Gastrocnemius medialis (tissue), 4 donors: ENCODE measurements around the gene NOD1. TPM values are rescaled to one million over a fixed set of nuclear protein-coding genes. Genes with fewer than 3 reads are reported as not detected.

Experiments
- ATAC-seq, 2 donors: fragments of 150-250 bp; one replicate each; pipeline ENCODE4 v1.9.1; 2016
- DNase-seq, 2 donors: peaks; one replicate each; pipeline ENCODE4 v3.0.0-alpha.2; 2019
- H3K27ac ChIP-seq, 4 donors: fragments of 200-600 bp; sonication (generic); 1 replicate in 1 of 4; 2 replicates in 3 of 4; pipeline ENCODE4 v1.5.1; 2016 to 2018; ENCODE audit warnings: mild to moderate bottlenecking in 2 of 4, moderate library complexity in 1 of 4
- H3K27me3 ChIP-seq, 3 donors: fragments of 200-600 bp; sonication (generic) in 2 of 3; 1 replicate in 1 of 3; 2 replicates in 2 of 3; pipeline versions ENCODE4 v1.5.1 to v1.6.0; 2016 to 2019; ENCODE audit warnings: mild to moderate bottlenecking in 1 of 3, moderate library complexity in 1 of 3
- H3K36me3 ChIP-seq, 2 donors: fragments of 200-600 bp; sonication (generic) in 1 of 2; one replicate each; pipeline ENCODE4 v1.5.1; 2017 to 2018
- H3K4me1 ChIP-seq, 2 donors: fragments of 200-600 bp; sonication (generic) in 1 of 2; one replicate each; pipeline ENCODE4 v1.5.1; 2016 to 2017; ENCODE audit warnings: mild to moderate bottlenecking in 2 of 2
- H3K4me3 ChIP-seq, 4 donors: fragments of 200-600 bp; sonication (generic) in 3 of 4; 1 replicate in 1 of 4; 2 replicates in 3 of 4; pipeline ENCODE4 v1.5.1; 2016 to 2019; ENCODE audit warnings: mild to moderate bottlenecking in 2 of 4
- H3K9me3 ChIP-seq, 3 donors: fragments of 200-600 bp; sonication (generic) in 2 of 3; 1 replicate in 1 of 3; 2 replicates in 2 of 3; pipeline ENCODE4 v1.5.1; 2016 to 2019
- POLR2A ChIP-seq, 2 donors: fragments of 450-650 bp; IDR thresholded peaks; one replicate each; pipeline ENCODE4 v1.6.1; 2017; ENCODE audit warnings: antibody characterized with exemption in 2 of 2, mild to moderate bottlenecking in 2 of 2, moderate library complexity in 2 of 2
- in situ Hi-C, 4 donors: fragments of 200-750 bp; cut with MboI; loops; one replicate each; pipeline versions ENCODE4 v1.15.0 to v1.8.0; 2017; ENCODE audit warnings: low sequenced_read_pairs in 4 of 4
- intact Hi-C: fragments of 100-400 bp; cut with DNase I; formaldehyde crosslinking; loops from one replicate; pipeline ENCODE4 v1.15.1; 2023; ENCODE audit warnings: low total_unique reads
- total RNA-seq, 4 donors: library from RNA; depleted of rRNA; stranded (reverse); fragments of >200 nt; gene quantifications; one replicate each; pipeline versions ENCODE4 v1.1.0 to v1.2.3, GENCODE V29; 2016
- TF ChIP-seq, protein P1 (sequence below), 5 experiments: fragments of 450-650 bp in 3 of 5; fragments of 200-600 bp in 2 of 5; sonication (generic) in 2 of 5; IDR thresholded peaks in 4 of 5; conservative IDR thresholded peaks in 1 of 5; 1 replicate in 4 of 5; 2 replicates in 1 of 5; pipeline ENCODE4 v1.5.1; 2016 to 2019; ENCODE audit warnings: antibody characterized with exemption in 5 of 5, mild to moderate bottlenecking in 3 of 5, moderate library complexity in 3 of 5

The NOD1 gene
- total RNA-seq, 4 donors from 2014 or later, result 2.3 to 4.6 (median 3.6) TPM

DNA sequence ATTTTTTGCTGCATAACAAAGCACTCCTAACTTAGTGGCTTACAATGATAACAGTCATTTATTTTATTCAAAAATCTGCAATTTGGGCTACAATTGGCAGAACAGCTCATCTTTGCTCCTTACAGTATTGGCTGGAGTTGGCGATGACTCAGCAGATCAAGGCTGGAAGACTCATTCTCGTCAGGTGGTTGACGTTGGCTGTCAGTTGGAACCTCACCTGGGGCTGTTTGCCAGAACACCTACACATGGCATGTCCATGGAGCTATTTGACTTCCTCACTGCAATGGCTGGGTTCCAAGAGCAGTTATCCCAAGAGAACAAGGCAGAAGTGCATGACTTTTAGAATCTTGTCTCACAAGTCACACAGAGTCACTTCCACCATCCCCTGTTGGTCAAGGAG lies 75.1 kb downstream of the NOD1 start:
- ATAC-seq (no peak), DNase-seq (no peak)
- intact Hi-C loops (no loop called here), in situ Hi-C loops (loop anchor here in 1 of 4 donors (10.0 kb wide), 1 partner anchor 239 kb away; no protein-coding TSS in a partner anchor)
- TF ChIP-seq POLR2A (IDR thresholded peaks at IDR 0.05), result no peak
- TF ChIP-seq, protein P1, sequence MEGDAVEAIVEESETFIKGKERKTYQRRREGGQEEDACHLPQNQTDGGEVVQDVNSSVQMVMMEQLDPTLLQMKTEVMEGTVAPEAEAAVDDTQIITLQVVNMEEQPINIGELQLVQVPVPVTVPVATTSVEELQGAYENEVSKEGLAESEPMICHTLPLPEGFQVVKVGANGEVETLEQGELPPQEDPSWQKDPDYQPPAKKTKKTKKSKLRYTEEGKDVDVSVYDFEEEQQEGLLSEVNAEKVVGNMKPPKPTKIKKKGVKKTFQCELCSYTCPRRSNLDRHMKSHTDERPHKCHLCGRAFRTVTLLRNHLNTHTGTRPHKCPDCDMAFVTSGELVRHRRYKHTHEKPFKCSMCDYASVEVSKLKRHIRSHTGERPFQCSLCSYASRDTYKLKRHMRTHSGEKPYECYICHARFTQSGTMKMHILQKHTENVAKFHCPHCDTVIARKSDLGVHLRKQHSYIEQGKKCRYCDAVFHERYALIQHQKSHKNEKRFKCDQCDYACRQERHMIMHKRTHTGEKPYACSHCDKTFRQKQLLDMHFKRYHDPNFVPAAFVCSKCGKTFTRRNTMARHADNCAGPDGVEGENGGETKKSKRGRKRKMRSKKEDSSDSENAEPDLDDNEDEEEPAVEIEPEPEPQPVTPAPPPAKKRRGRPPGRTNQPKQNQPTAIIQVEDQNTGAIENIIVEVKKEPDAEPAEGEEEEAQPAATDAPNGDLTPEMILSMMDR (IDR thresholded peaks at IDR 0.05 in 4 of 5, conservative IDR thresholded peaks at IDR 0.05 in 1 of 5), result no peak
- no peaks in the 10 kb centered on the region for H3K9me3 ChIP-seq
- H3K36me3 ChIP-seq, result no peaks in the 10 kb centered on the region
- no peak overlapping the region for H3K27ac ChIP-seq
- peaks cover 0 to 4% of the 10 kb centered on the region in 2 donors for H3K4me1 ChIP-seq
- H3K4me3 ChIP-seq, result no peak overlapping the region
- H3K27me3 ChIP-seq, result no peaks in the 10 kb centered on the region

DNA sequence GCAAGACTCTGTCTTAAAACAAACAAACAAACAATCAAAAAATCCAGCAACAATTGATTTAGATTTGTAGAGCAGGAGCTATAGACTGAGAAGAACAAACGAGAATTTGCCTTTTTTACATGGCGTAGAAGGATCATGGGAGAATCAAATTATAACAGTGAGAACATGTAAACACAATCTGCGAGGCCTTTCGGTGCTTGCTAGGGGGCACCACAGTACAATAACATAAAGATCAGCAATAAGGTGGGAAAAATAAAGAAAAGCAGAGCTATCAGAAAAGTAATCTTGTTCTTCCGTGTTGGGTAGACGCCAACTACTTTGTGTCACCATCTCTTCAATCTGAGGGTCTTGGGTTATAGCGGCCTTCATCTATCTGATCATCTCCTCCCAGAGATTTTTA lies 82.2 kb downstream of the NOD1 start:
- in situ Hi-C loops, result no loop called here
- intact Hi-C loops, result no loop called here
- DNase-seq, result no peak
- no peaks in the 10 kb centered on the region for H3K36me3 ChIP-seq
- ATAC-seq, result no peak
- no peaks in the 10 kb centered on the region for H3K27me3 ChIP-seq
- H3K4me3 ChIP-seq, result no peak overlapping the region
- no peak overlapping the region for H3K27ac ChIP-seq
- H3K4me1 ChIP-seq, result no peaks in the 10 kb centered on the region
- TF ChIP-seq, protein P1 (IDR thresholded peaks at IDR 0.05 in 4 of 5, conservative IDR thresholded peaks at IDR 0.05 in 1 of 5), result no peak
- TF ChIP-seq POLR2A (IDR thresholded peaks at IDR 0.05), result no peak
- H3K9me3 ChIP-seq, result no peaks in the 10 kb centered on the region

DNA sequence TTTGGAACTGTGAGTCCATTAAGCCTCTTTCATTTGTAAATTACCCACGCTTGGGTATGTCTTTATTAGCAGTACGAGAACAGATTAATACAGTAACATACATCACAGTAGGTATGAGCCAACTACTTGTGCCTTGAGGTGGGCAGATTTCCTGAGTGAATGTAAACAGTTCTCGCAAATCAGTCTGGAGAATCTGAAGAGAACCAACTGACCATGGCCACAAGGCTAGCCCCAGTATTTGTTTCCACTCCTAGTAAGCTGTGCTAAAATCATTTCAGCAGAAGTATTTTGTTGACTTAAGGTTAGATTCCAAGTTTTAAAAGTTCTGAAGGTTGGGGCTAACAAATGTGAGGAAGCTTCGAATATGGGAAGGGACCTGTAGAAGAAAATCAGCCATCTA lies 82.9 kb downstream of the NOD1 start:
- DNase-seq, result no peak
- Histone ChIP-seq H3K4me1 (no peaks in the 10 kb centered on the region), H3K27ac (no peak overlapping the region), H3K36me3 (no peaks in the 10 kb centered on the region), H3K27me3 (no peaks in the 10 kb centered on the region), H3K9me3 (no peaks in the 10 kb centered on the region), H3K4me3 (no peak overlapping the region)
- no peak for TF ChIP-seq POLR2A (IDR thresholded peaks at IDR 0.05)
- TF ChIP-seq, protein P1 (IDR thresholded peaks at IDR 0.05 in 4 of 5, conservative IDR thresholded peaks at IDR 0.05 in 1 of 5), result no peak
- ATAC-seq, result no peak
- intact Hi-C loops (no loop called here), in situ Hi-C loops (no loop called here)

DNA sequence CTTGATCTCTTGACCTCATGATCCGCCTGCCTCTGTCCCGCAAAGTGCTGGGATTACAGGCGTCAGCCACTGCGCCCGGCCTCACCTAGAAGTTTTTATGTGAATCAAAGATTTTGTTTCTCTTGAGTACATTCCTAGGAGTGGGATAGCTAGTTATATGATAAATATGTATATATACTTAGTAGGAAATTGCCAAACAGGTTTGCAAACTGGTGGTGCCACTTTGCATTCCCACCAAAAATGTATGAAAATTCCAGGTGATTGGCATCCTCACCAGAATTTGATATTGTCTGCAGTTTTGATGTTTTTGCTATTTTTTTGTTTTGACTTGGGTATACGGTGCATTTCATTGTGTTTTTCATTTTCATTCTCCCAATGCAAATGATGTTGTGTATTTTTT lies 86.8 kb downstream of the NOD1 start:
- in situ Hi-C loops (no loop called here), intact Hi-C loops (no loop called here)
- no peak for TF ChIP-seq POLR2A (IDR thresholded peaks at IDR 0.05)
- TF ChIP-seq, protein P1 (IDR thresholded peaks at IDR 0.05 in 4 of 5, conservative IDR thresholded peaks at IDR 0.05 in 1 of 5), result no peak
- DNase-seq (no peak), ATAC-seq (no peak)
- Histone ChIP-seq H3K9me3 (no peaks in the 10 kb centered on the region), H3K4me1 (no peaks in the 10 kb centered on the region), H3K4me3 (no peak overlapping the region), H3K27ac (no peak overlapping the region), H3K27me3 (no peaks in the 10 kb centered on the region), H3K36me3 (no peaks in the 10 kb centered on the region)
